ENCODE results near the gene CRISP2.

The CRISP2 gene

GRCh38 chr6:49713346-49713745 lies at the start of gene CRISP2:
Gene CRISP2, minus strand, starts transcription at chr6:49713543. Its CDS starts 4,347 bp downstream, at chr6:49709196.
- no peak for DNase-seq (ENCODE audit: low read depth)
- H3K4me3 ChIP-seq (ENCODE audit: low read length), result no peak within 1 kb of the TSS
- TF ChIP-seq CTCF (conservative IDR thresholded peaks at IDR 0.05; ENCODE audit: low read length), result no peak

- DNase-seq (ENCODE audit: low read depth), result no peak
- TF ChIP-seq CTCF (conservative IDR thresholded peaks at IDR 0.05; ENCODE audit: low read length), result no peak
- H3K4me3 ChIP-seq (ENCODE audit: low read length), result no peak within 1 kb of the TSS
Observed at GRCh38 chr6:49744259-49744658, 30.9 kb upstream of the CRISP2 start, which contains the start of gene CRISP3. Gene CRISP3, minus strand, starts transcription at chr6:49744388. Its CDS starts 21 bp downstream, at chr6:49744367.

- no peak for DNase-seq (ENCODE audit: low read depth)
- no peak overlapping the region for H3K4me3 ChIP-seq (ENCODE audit: low read length)
- TF ChIP-seq CTCF (conservative IDR thresholded peaks at IDR 0.05; ENCODE audit: low read length), result no peak
Observed at GRCh38 chr6:49743429-49743828, 30.1 kb upstream of the CRISP2 start.

- no peak for DNase-seq (ENCODE audit: low read depth)
- no peak overlapping the region for H3K4me3 ChIP-seq (ENCODE audit: low read length)
- TF ChIP-seq CTCF (conservative IDR thresholded peaks at IDR 0.05; ENCODE audit: low read length), result no peak
Observed at GRCh38 chr6:49739423-49739822, 26.1 kb upstream of the CRISP2 start.

- no peak for DNase-seq (ENCODE audit: low read depth)
- no peak for TF ChIP-seq CTCF (conservative IDR thresholded peaks at IDR 0.05; ENCODE audit: low read length)
Observed at GRCh38 chr6:49736017-49736508, 22.7 kb upstream of the CRISP2 start.

GRCh38 chr6:49733680-49734079 lies 20.3 kb upstream of the CRISP2 start:
- no peak for DNase-seq (ENCODE audit: low read depth)
- no peak for TF ChIP-seq CTCF (conservative IDR thresholded peaks at IDR 0.05; ENCODE audit: low read length)
- H3K4me3 ChIP-seq (ENCODE audit: low read length), result no peak overlapping the region

More at GRCh38 chr6:49736017-49736508, 22.7 kb upstream of the CRISP2 start:
- H3K4me3 ChIP-seq (ENCODE audit: low read length), result no peak overlapping the region

- TF ChIP-seq CTCF (conservative IDR thresholded peaks at IDR 0.05; ENCODE audit: low read length), result no peak
- no peak overlapping the region for H3K4me3 ChIP-seq (ENCODE audit: low read length)
- no peak for DNase-seq (ENCODE audit: low read depth)
Observed at GRCh38 chr6:49732781-49733180, 19.4 kb upstream of the CRISP2 start.
